ENCODE data around the gene SALL1. TPM values are rescaled to one million over a fixed set of nuclear protein-coding genes. Genes with fewer than 3 reads are reported as not detected.
A peak's percentile ranks its signal among the peaks of the same experiment; 100 is the strongest.

The SALL1 gene
- total and polyA plus RNA-seq, 2 donors (not counting 3 experiments of a cell fraction or from before 2014, with no cell fraction given) = not detected

DNA sequence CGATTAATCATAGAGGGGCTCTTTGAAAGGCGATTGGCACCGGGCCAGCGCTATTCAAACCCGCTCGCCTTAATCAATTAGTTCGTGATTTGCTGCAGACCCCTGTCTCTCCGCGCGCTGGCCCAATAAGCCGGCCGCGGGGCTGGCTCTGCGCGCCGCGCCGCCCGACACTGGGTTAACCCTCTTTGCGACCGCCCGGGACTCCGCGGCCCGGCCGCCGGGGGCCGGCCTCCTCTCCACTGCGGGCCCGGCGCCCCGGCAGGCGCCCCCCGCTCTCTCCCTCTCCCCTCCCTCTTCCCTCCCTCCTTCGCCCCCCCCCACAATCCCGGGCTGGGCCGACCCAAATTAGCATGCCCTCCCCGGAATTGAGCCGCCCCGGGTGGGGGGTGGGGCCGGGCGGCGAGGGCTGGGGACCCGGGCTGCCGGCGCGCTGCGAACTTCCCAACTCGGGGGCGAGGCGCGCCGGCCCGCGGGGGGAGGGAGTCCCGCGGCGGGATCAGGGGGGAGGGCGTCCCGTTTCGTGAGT lies 428 bp upstream of the SALL1 start:
- dilution Hi-C loops (cut with MboI; ENCODE audit: extremely low pct_ligation_motif_present, low sequenced_read_pairs) (no loop called here), intact Hi-C loops (cut with micrococcal nuclease) (no loop called here)
- Histone ChIP-seq H3K27ac (ENCODE audit: insufficient read depth, low read depth, low read length) (no peak overlapping the region), H3K9me3 (replicated peaks; ENCODE audit: control insufficient read depth, insufficient read depth, low read length) (no peaks in the 10 kb centered on the region), H3K9me1 (replicated peaks; ENCODE audit: control insufficient read depth, extremely low read depth, insufficient read depth, low read length) (no peaks in the 10 kb centered on the region), H3K4me1 (ENCODE audit: control insufficient read depth, extremely low read depth, insufficient read depth, low read length) (peaks cover 2% of the 10 kb centered on the region), H3K4me3 (replicated peaks in 1 of 3; ENCODE audit: insufficient read depth in 1 of 3, low read depth in 1 of 3, low read length in 3 of 3) (no peak overlapping the region), H3K27me3 (ENCODE audit: control insufficient read depth in 2 of 2, insufficient read depth in 2 of 2, low read length in 2 of 2) (peaks cover 51 to 68% of the 10 kb centered on the region in 2 experiments), H3K36me3 (ENCODE audit: control insufficient read depth in 2 of 2, extremely low read depth in 1 of 2, insufficient read depth in 2 of 2, low read length in 2 of 2) (no peaks in the 10 kb centered on the region), H2AFZ (ENCODE audit: low read depth, low read length) (no peak overlapping the region), H4K20me1 (replicated peaks; ENCODE audit: control insufficient read depth, extremely low read depth, insufficient read depth, low read length) (no peaks in the 10 kb centered on the region), H3K9ac (replicated peaks; ENCODE audit: extremely low read depth, insufficient read depth, low read length) (no peak overlapping the region), H3K79me2 (ENCODE audit: control insufficient read depth, insufficient read depth, low read length) (no peaks in the 10 kb centered on the region), H3K4me2 (ENCODE audit: insufficient read depth, low read length) (no peak overlapping the region)
- TF ChIP-seq POLR2AphosphoS5 (IDR thresholded peaks at IDR 0.05; ENCODE audit: insufficient read depth, low read depth, low read length) = no peak
- POLR2A ChIA-PET = no interaction called here
- FAIRE-seq = no peak
- CTCF ChIA-PET = no interaction called here
- no TSS peak for BruUV-seq (replicated peaks)
- no peak for DNase-seq (ENCODE audit: low read depth, low spot score)

DNA sequence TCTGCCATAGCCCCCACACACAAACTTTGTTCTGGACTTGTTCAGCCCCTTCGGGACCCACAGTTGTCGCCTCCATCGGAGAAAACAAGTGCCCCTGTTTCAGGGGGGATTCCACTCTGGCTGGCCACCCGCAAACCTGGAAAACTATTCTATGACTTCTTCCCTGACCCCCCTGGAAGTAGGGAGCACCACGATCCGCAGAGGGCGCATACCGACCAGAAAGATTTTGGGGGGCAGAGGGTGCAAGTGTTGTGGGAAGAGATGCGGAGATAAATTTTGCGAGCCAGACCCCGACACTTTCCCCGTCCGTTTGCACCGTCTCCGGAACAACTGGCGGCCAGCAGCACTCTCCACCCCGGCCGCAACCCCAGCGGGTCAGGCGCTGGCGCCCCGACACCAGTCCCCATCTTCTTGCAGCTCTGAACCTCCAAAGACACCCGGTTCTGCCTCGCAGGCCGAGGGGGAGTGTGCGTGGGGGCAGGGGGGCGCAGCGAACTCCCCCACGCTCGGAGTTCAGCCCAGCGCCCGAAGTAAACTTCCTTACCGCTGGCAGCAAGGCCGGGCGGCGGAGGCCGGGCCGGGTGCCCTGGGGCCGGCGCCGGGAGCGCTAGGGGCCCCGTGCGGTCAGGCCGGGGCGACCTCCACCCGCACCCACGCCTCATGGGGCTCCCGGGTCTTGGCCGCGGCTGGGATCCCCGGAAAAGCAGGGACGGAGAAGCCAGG lies 744 bp downstream of the SALL1 start:
- no peak for FAIRE-seq

More for the DNA sequence above, 744 bp downstream of the SALL1 start:
- no TSS peak for BruUV-seq (replicated peaks)
- Histone ChIP-seq H3K4me3 (replicated peaks in 1 of 3; ENCODE audit: insufficient read depth in 1 of 3, low read depth in 1 of 3, low read length in 3 of 3) (no peak overlapping the region), H2AFZ (ENCODE audit: low read depth, low read length) (no peak overlapping the region), H3K9ac (replicated peaks; ENCODE audit: extremely low read depth, insufficient read depth, low read length) (no peak overlapping the region), H3K9me3 (replicated peaks; ENCODE audit: control insufficient read depth, insufficient read depth, low read length) (no peaks in the 10 kb centered on the region), H3K27me3 (ENCODE audit: control insufficient read depth in 2 of 2, insufficient read depth in 2 of 2, low read length in 2 of 2) (peaks cover 41 to 57% of the 10 kb centered on the region in 2 experiments), H3K4me2 (ENCODE audit: insufficient read depth, low read length) (no peak overlapping the region), H3K9me1 (replicated peaks; ENCODE audit: control insufficient read depth, extremely low read depth, insufficient read depth, low read length) (no peaks in the 10 kb centered on the region), H3K36me3 (ENCODE audit: control insufficient read depth in 2 of 2, extremely low read depth in 1 of 2, insufficient read depth in 2 of 2, low read length in 2 of 2) (no peaks in the 10 kb centered on the region), H3K79me2 (ENCODE audit: control insufficient read depth, insufficient read depth, low read length) (no peaks in the 10 kb centered on the region), H3K4me1 (ENCODE audit: control insufficient read depth, extremely low read depth, insufficient read depth, low read length) (peaks cover 2% of the 10 kb centered on the region), H4K20me1 (replicated peaks; ENCODE audit: control insufficient read depth, extremely low read depth, insufficient read depth, low read length) (no peaks in the 10 kb centered on the region), H3K27ac (ENCODE audit: insufficient read depth, low read depth, low read length) (no peak overlapping the region)
- DNase-seq (ENCODE audit: low read depth, low spot score) = no peak
- intact Hi-C loops (cut with micrococcal nuclease) (no loop called here), dilution Hi-C loops (cut with MboI; ENCODE audit: extremely low pct_ligation_motif_present, low sequenced_read_pairs) (no loop called here)
- CTCF ChIA-PET = no interaction called here
- TF ChIP-seq MYC (IDR thresholded peaks at IDR 0.05; ENCODE audit: low read depth, low read length) = no peak
- TF ChIP-seq EZH2 (IDR thresholded peaks at IDR 0.05; ENCODE audit: borderline replicate concordance, low read depth, low read length, severe bottlenecking) = peak; percentile 86
- TF ChIP-seq, protein P1, sequence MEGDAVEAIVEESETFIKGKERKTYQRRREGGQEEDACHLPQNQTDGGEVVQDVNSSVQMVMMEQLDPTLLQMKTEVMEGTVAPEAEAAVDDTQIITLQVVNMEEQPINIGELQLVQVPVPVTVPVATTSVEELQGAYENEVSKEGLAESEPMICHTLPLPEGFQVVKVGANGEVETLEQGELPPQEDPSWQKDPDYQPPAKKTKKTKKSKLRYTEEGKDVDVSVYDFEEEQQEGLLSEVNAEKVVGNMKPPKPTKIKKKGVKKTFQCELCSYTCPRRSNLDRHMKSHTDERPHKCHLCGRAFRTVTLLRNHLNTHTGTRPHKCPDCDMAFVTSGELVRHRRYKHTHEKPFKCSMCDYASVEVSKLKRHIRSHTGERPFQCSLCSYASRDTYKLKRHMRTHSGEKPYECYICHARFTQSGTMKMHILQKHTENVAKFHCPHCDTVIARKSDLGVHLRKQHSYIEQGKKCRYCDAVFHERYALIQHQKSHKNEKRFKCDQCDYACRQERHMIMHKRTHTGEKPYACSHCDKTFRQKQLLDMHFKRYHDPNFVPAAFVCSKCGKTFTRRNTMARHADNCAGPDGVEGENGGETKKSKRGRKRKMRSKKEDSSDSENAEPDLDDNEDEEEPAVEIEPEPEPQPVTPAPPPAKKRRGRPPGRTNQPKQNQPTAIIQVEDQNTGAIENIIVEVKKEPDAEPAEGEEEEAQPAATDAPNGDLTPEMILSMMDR (IDR thresholded peaks at IDR 0.05; ENCODE audit: extremely low read depth in 1 of 2, insufficient read depth in 1 of 2, low read depth in 1 of 2, low read length in 2 of 2) = no peak
- POLR2A ChIA-PET = no interaction called here
